GM18505 (cell line): ENCODE measurements around the gene TMEM245.
"Not testable (repeated sequence)": the region's sequence is repeated elsewhere in the genome, so short reads cannot be mapped to it uniquely, and the experiment has no call there.

Experiments used
- ATAC-seq: cut with Tn5 transposase; IDR thresholded peaks from one replicate; pipeline ENCODE4 v1.9.1; 2021; ENCODE audit not compliant: unreplicated experiment
- POLR2A ChIP-seq: IDR thresholded peaks from 4 replicates; pipeline ENCODE4 v1.6.1; 2011; ENCODE audit warnings: borderline replicate concordance; ENCODE audit not compliant: insufficient read depth, insufficient read length; ENCODE audit errors: extremely low read depth

Gene TMEM245

DNA sequence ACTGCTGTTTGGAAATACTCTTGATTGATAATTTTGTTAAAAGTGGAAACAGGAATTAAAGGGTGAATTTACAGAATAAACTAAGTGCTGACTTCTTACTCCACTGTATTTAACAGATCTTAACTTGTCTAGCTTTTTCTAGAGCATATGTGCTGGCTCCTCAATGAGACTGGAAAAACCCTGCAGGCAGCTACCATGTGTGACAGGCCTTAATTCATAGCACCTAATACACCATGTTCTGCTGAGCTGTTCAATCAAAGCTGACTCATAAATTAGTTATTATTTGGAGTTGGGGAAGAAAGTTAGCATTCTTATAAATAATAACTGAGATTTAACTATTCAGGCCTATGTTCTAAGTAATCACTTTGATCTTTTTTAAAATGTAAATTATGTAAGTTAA is 135.9 kb downstream of the TMEM245 start:
- no peak for TF ChIP-seq POLR2A
- ATAC-seq: no peak

- ATAC-seq: no peak
- TF ChIP-seq POLR2A: no peak
Measured at GRCh38 chr9:108980893-108981292, 138.9 kb downstream of the TMEM245 start.

GRCh38 chr9:108978205-108978604 is 141.5 kb downstream of the TMEM245 start:
- TF ChIP-seq POLR2A: no peak
- no peak for ATAC-seq

GRCh38 chr9:108973895-108974294 is 145.9 kb downstream of the TMEM245 start:
- no peak for TF ChIP-seq POLR2A
- ATAC-seq: no peak

DNA sequence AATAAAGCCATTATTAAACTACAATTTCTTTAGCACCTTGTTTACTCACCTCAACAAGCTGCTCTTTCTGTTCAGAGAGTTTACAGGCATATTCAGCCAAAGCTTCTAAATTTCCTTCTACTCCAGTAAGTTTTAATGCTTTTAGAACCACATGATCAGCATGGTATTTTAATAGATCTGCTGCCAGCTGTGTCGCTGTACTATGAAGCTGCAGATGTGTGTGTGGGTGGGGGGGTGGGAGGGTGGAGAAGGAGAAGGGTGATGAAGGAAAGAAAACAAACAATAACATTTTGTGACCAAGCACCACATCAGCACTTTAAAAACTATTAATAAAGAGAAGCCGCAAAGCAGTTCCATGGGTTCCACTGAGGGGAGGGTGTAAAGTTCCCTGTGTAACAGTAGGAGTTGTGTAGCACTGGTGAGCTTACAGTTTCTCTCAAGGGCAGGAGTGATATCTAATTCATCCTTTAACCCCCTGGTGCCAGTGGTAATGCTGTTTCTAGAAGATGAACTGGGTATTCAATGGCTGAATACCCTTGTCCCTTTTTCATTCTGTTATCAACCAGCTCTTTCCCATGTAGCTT is 147.0 kb downstream of the TMEM245 start:
- no peak for TF ChIP-seq POLR2A
- ATAC-seq: no peak

DNA sequence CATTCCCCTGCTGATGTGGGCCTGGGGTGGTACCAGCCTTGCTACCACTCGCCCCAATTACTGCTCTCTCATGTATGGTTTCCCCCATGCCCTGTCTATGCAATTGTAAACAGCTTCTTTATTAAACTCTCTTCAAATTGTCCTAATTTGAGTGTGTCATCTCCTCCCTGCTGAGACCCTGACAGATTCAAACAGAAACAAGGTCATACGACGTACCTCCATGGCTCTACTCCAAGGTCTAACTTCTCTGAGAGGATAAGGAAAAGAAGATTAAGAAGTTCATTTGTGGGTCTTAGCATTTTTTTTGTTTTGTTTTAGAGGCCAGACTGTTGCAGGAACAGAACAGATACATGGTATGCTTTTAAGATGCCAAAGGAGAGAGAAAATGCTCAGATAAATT is 147.6 kb downstream of the TMEM245 start:
- no peak for TF ChIP-seq POLR2A

GRCh38 chr9:108971392-108971791 is 148.4 kb downstream of the TMEM245 start:
- not testable (repeated sequence) for ATAC-seq

More for the DNA sequence above, 147.6 kb downstream of the TMEM245 start:
- ATAC-seq: no peak

- ATAC-seq: no peak
- TF ChIP-seq POLR2A: no peak
Measured at GRCh38 chr9:108967916-108968315, 151.8 kb downstream of the TMEM245 start.
